NB4 (cell line): Measurements from ENCODE around the gene GSTA3.

Experiments
- MYC ChIP-seq: IDR thresholded peaks from 2 replicates; pipeline ENCODE4 v1.6.1; 2011; ENCODE audit warnings: low read depth, low read length
- POLR2A ChIP-seq: IDR thresholded peaks from 2 replicates; pipeline ENCODE4 v1.6.1; 2011; ENCODE audit warnings: mild to moderate bottlenecking; ENCODE audit not compliant: insufficient read length; ENCODE audit errors: extremely low read depth
- TF ChIP-seq, protein P1 (sequence below): IDR thresholded peaks from one replicate; pipeline ENCODE4 v1.5.1; 2012; ENCODE audit warnings: low read depth, low read length
- TF ChIP-seq, protein P2 (sequence below): IDR thresholded peaks from 2 replicates; pipeline ENCODE4 v1.6.1; 2011; ENCODE audit warnings: low read depth, low read length

DNA sequence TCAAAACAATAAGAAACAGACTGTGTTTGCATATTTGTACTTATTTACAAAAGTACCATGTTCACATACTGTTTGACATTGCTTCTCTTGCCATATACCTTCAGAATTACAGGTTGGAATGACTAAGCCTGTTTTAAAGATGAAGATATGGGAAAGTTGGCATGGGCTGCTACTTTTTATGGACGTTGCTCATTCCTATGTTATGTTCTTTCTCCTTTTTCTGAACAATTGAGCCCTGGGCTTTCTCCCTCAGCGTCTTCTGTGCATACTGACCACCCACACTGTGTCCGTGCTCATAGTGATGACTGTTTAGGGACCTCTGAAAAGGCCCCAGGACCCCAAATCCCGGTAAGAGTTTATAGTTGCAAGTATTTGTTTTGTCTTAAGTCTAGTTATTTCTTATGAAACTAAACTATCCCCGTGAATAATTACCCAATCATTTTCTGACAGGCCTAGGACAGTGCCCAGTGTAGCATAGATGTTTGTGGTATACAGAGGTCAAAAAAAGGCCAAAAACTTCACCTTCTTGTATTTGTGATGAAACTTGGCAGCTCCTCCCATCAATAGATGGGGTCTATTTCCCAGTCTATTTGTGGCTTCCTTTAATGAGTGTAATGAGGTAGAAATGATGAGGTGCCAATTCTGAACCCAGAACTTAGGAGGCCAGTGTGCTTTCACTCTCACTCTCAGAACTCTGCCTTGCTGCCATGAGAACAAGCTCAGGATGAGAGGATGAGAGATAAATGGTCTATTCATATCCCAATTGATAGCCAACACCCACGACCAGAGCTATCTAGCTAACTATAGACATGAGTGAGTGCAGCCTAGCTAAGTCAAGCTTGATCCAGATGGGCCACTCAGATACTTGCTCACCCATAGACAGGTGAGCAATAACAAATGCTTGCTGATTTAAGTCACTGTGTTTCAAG is 44.7 kb upstream of the GSTA3 start:
- TF ChIP-seq, protein P1, sequence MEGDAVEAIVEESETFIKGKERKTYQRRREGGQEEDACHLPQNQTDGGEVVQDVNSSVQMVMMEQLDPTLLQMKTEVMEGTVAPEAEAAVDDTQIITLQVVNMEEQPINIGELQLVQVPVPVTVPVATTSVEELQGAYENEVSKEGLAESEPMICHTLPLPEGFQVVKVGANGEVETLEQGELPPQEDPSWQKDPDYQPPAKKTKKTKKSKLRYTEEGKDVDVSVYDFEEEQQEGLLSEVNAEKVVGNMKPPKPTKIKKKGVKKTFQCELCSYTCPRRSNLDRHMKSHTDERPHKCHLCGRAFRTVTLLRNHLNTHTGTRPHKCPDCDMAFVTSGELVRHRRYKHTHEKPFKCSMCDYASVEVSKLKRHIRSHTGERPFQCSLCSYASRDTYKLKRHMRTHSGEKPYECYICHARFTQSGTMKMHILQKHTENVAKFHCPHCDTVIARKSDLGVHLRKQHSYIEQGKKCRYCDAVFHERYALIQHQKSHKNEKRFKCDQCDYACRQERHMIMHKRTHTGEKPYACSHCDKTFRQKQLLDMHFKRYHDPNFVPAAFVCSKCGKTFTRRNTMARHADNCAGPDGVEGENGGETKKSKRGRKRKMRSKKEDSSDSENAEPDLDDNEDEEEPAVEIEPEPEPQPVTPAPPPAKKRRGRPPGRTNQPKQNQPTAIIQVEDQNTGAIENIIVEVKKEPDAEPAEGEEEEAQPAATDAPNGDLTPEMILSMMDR: no peak
- TF ChIP-seq, protein P2, sequence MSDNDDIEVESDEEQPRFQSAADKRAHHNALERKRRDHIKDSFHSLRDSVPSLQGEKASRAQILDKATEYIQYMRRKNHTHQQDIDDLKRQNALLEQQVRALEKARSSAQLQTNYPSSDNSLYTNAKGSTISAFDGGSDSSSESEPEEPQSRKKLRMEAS: no peak
- no peak for TF ChIP-seq POLR2A
- no peak for TF ChIP-seq MYC
